Hepatocyte (in vitro differentiated cells): ENCODE data around the gene CDCA8. TPM values are rescaled to one million over a fixed set of nuclear protein-coding genes. Genes with fewer than 3 reads are reported as not detected.

ENCODE experiments used
- DNase-seq: peaks from one replicate; pipeline ENCODE4 v3.0.0-alpha.2; 2016; ENCODE audit warnings: low spot score
- H2AFZ ChIP-seq: fragments of 200-600 bp; sonication (generic); 2 replicates; pipeline ENCODE4 v1.6.0; 2016; ENCODE audit warnings: antibody characterized with exemption, mild to moderate bottlenecking
- H3K27ac ChIP-seq: fragments of 200-600 bp; sonication (generic); 2 replicates; pipeline ENCODE4 v1.5.1; 2016; ENCODE audit warnings: mild to moderate bottlenecking
- H3K27me3 ChIP-seq: fragments of 200-600 bp; sonication (generic); 2 replicates; pipeline ENCODE4 v1.6.1; 2016
- H3K36me3 ChIP-seq: fragments of 200-600 bp; sonication (generic); replicated peaks from 2 replicates; pipeline ENCODE4 v1.5.1; 2016; ENCODE audit warnings: low read depth; ENCODE audit not compliant: insufficient read depth
- H3K4me1 ChIP-seq: fragments of 200-600 bp; sonication (generic); 2 replicates; pipeline ENCODE4 v1.5.1; 2016; ENCODE audit warnings: mild to moderate bottlenecking, moderate library complexity; ENCODE audit not compliant: insufficient read depth
- H3K4me2 ChIP-seq: fragments of 200-600 bp; sonication (generic); 2 replicates; pipeline ENCODE4 v1.6.0; 2016
- H3K4me3 ChIP-seq: fragments of 200-600 bp; sonication (generic); 2 replicates; pipeline ENCODE4 v1.5.1; 2016; ENCODE audit warnings: mild to moderate bottlenecking
- H3K79me2 ChIP-seq: fragments of 200-600 bp; sonication (generic); 2 replicates; pipeline ENCODE4 v1.6.0; 2017; ENCODE audit warnings: mild to moderate bottlenecking
- H3K9me2 ChIP-seq: fragments of 200-600 bp; sonication (generic); replicated peaks from 2 replicates; pipeline ENCODE4 v1.6.0; 2017; ENCODE audit warnings: mild to moderate bottlenecking; ENCODE audit not compliant: insufficient read depth
- H3K9me3 ChIP-seq: fragments of 200-600 bp; sonication (generic); 2 replicates; pipeline ENCODE4 v1.5.1; 2016; ENCODE audit warnings: low read depth, mild to moderate bottlenecking
- H4K20me1 ChIP-seq: fragments of 200-600 bp; sonication (generic); 2 replicates; pipeline ENCODE4 v1.6.0; 2016; ENCODE audit warnings: mild to moderate bottlenecking; ENCODE audit not compliant: insufficient read depth, poor library complexity, severe bottlenecking
- EZH2 ChIP-seq: fragments of 200-600 bp; sonication (generic); IDR thresholded peaks from 2 replicates; pipeline ENCODE4 v1.6.1; 2016; ENCODE audit warnings: antibody characterized with exemption, mild to moderate bottlenecking, borderline replicate concordance
- EZH2phosphoT487 ChIP-seq: fragments of 200-600 bp; sonication (generic); IDR thresholded peaks from one replicate; pipeline ENCODE4 v1.6.1; 2018; ENCODE audit warnings: antibody characterized with exemption, mild to moderate bottlenecking, low read depth, moderate library complexity; ENCODE audit not compliant: unreplicated experiment, severe bottlenecking
- WGBS: methylation state at CpG from one replicate; pipeline ENCODE4 v1.1.6; 2016; ENCODE audit warnings: low lambda C conversion rate; ENCODE audit errors: missing lambda C conversion rate; 5-methylcytosine and 5-hydroxymethylcytosine counted together
- polyA plus RNA-seq: library from polyadenylated mRNA; unstranded; fragments of >200 nt; fragmentation: Nextera tagmentation; extraction: Ambion mirVana; gene quantifications from 2 replicates; pipeline ENCODE4 v1.2.1, GENCODE V29; 2016
- total RNA-seq: library from RNA; depleted of rRNA; stranded (reverse); fragments of >200 nt; gene quantifications from 2 replicates; pipeline ENCODE4 v1.2.3, GENCODE V29; 2014
- TF ChIP-seq, protein P1 (sequence below): fragments of 200-600 bp; sonication (generic); IDR thresholded peaks from 2 replicates; pipeline ENCODE4 v1.5.1; 2016; ENCODE audit warnings: antibody characterized with exemption, mild to moderate bottlenecking; ENCODE audit not compliant: poor library complexity

Gene CDCA8
- total and polyA plus RNA-seq, 2 experiments from 2014 or later = 4.3 to 5.4 TPM

DNA sequence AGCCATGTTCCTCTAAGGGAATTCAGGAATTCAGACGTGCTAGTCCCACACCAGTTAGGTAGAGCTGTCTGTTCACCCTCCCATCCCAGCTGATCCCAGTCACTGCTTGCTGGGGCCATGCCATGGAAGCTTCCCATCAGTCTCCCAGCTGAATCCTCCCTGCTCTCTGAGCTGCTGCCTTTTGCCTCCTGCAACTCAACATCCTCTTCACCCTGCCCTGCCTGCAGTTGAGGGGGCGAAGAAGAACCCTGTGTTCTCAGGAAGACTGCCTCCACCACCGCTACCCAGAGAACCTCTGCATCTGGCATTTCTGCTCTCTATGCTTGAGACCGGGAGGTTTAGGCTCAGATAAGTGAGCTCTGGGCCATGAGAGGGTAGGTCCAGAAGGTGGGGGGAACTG lies 16.2 kb downstream of the CDCA8 start:
- H4K20me1 ChIP-seq = no peaks in the 10 kb centered on the region
- no peaks in the 10 kb centered on the region for H3K36me3 ChIP-seq
- H3K79me2 ChIP-seq = no peaks in the 10 kb centered on the region
- TF ChIP-seq EZH2phosphoT487 (no peak), EZH2 (no peak)
- H3K9me3 ChIP-seq = no peaks in the 10 kb centered on the region
- DNase-seq = no peak
- H3K27me3 ChIP-seq = no peaks in the 10 kb centered on the region
- H3K27ac ChIP-seq = no peak overlapping the region
- H3K4me1 ChIP-seq = no peaks in the 10 kb centered on the region
- no peaks in the 10 kb centered on the region for H3K9me2 ChIP-seq
- H2AFZ ChIP-seq = no peak overlapping the region
- no peak overlapping the region for H3K4me3 ChIP-seq
- 97% methylated on average over 4 of the region's 4 CpGs for WGBS
- H3K4me2 ChIP-seq = no peak overlapping the region

DNA sequence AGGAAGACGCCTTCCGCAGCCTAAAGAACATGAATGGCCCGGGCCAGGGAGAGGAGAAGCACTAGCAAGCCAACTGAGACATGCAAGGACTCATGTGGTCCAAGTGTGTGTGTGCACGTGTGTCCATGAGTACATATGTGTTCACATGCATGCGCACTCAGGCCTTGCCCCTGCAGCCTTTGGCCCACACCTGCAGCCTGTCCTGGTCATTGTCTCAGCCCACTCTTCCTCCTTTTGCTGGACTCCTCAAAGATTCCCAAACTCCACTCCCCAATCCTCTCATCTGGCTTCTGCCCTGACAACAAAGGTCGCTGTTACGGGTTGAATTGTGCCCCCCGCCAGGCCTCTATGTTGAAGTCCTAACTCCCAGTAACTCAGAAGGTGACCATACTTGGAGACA lies 21.9 kb downstream of the CDCA8 start:
- H3K27ac ChIP-seq = no peak overlapping the region
- TF ChIP-seq EZH2 (no peak), EZH2phosphoT487 (no peak)
- TF ChIP-seq, protein P1, sequence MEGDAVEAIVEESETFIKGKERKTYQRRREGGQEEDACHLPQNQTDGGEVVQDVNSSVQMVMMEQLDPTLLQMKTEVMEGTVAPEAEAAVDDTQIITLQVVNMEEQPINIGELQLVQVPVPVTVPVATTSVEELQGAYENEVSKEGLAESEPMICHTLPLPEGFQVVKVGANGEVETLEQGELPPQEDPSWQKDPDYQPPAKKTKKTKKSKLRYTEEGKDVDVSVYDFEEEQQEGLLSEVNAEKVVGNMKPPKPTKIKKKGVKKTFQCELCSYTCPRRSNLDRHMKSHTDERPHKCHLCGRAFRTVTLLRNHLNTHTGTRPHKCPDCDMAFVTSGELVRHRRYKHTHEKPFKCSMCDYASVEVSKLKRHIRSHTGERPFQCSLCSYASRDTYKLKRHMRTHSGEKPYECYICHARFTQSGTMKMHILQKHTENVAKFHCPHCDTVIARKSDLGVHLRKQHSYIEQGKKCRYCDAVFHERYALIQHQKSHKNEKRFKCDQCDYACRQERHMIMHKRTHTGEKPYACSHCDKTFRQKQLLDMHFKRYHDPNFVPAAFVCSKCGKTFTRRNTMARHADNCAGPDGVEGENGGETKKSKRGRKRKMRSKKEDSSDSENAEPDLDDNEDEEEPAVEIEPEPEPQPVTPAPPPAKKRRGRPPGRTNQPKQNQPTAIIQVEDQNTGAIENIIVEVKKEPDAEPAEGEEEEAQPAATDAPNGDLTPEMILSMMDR = no peak
- WGBS = 89% methylated on average over 8 of the region's 8 CpGs

DNA sequence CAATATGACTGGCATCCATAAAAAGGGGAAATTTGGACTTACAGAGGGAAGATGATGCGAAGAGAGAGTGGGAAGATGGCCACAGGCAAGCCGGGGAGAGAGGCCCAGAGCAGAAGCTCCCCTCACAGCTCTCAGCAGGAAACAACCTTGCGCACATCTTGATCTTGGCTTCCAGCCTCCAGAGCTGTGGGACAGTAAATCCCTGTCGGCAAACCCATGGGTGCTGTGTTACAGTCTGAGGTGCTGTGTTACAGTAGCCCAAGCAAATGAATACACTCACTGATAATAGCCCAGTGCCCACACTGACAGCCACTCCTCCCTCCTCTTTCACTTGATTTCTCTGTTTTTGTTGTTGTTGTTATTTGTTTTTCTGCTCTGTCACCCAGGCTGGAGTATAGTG lies 22.4 kb downstream of the CDCA8 start:
- no peak overlapping the region for H3K4me2 ChIP-seq

More for the DNA sequence above, 21.9 kb downstream of the CDCA8 start:
- Histone ChIP-seq H3K9me2 (no peaks in the 10 kb centered on the region), H2AFZ (no peak overlapping the region), H3K27me3 (no peaks in the 10 kb centered on the region), H3K9me3 (no peaks in the 10 kb centered on the region), H3K79me2 (no peaks in the 10 kb centered on the region), H3K4me2 (no peak overlapping the region), H4K20me1 (no peaks in the 10 kb centered on the region), H3K4me1 (no peaks in the 10 kb centered on the region), H3K4me3 (no peak overlapping the region), H3K36me3 (no peaks in the 10 kb centered on the region)
- DNase-seq = no peak

DNA sequence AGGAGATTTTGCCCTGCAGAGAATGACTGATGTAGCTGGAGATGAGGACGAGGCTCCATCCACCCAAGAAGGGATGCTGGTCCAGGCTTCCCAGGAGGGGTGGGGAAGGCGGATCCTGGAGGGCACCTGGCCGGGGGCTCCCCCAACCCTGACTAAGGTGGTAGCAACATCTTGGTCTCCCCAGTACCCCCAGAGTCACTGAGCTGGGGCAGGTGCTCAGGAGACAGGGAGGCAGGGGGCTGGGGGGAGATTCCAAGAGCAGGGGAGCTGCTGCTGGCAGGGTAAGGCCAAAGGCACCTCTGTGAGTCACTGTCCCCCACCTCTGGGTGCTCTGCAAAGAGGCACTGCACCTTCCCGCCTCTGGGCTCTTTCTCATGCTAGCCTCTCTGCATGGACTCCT lies 24.0 kb downstream of the CDCA8 start:
- no peaks in the 10 kb centered on the region for H3K9me2 ChIP-seq
- H3K36me3 ChIP-seq = no peaks in the 10 kb centered on the region
- H3K9me3 ChIP-seq = no peaks in the 10 kb centered on the region
- no peaks in the 10 kb centered on the region for H3K79me2 ChIP-seq
- H4K20me1 ChIP-seq = no peaks in the 10 kb centered on the region
- no peak overlapping the region for H3K4me3 ChIP-seq
- H3K27me3 ChIP-seq = no peaks in the 10 kb centered on the region
- DNase-seq = no peak
- H3K27ac ChIP-seq = no peak overlapping the region
- H2AFZ ChIP-seq = no peak overlapping the region
- no peak overlapping the region for H3K4me2 ChIP-seq
- TF ChIP-seq, protein P1 = no peak
- 87% methylated on average over 4 of the region's 4 CpGs for WGBS
- H3K4me1 ChIP-seq = no peaks in the 10 kb centered on the region

More for the DNA sequence above, 22.4 kb downstream of the CDCA8 start:
- TF ChIP-seq EZH2 (no peak), EZH2phosphoT487 (no peak)
- TF ChIP-seq, protein P1 = no peak
- H3K79me2 ChIP-seq = no peaks in the 10 kb centered on the region
- H2AFZ ChIP-seq = no peak overlapping the region
- H3K27ac ChIP-seq = no peak overlapping the region
- no peak for DNase-seq
- no peaks in the 10 kb centered on the region for H3K9me2 ChIP-seq
- H4K20me1 ChIP-seq = no peaks in the 10 kb centered on the region
- H3K4me1 ChIP-seq = no peaks in the 10 kb centered on the region
- no peaks in the 10 kb centered on the region for H3K36me3 ChIP-seq
- WGBS = 92% methylated on average over 4 of the region's 4 CpGs
- H3K4me3 ChIP-seq = no peak overlapping the region
- no peaks in the 10 kb centered on the region for H3K9me3 ChIP-seq
- H3K27me3 ChIP-seq = no peaks in the 10 kb centered on the region
